H1 (cell line): Measurements from ENCODE around the gene ATXN7L3B. TPM values are rescaled to one million over a fixed set of nuclear protein-coding genes. Genes with fewer than 3 reads are reported as not detected.

ENCODE experiments used
- ASH2L ChIP-seq: fragments of 200-600, 300-600 bp; sonication (generic); IDR thresholded peaks from one replicate; pipeline ENCODE4 v1.7.1; 2017; ENCODE audit warnings: low read length
- CHD7 ChIP-seq: fragments of 300-600 bp; sonication (generic); IDR thresholded peaks from 2 replicates; pipeline ENCODE4 v1.7.1; 2012; ENCODE audit warnings: low read length, moderate library complexity, mild to moderate bottlenecking, inconsistent platforms; ENCODE audit not compliant: insufficient replicate concordance
- FOSL1 ChIP-seq: IDR thresholded peaks from 2 replicates; pipeline ENCODE4 v1.6.1; 2011; ENCODE audit warnings: mild to moderate bottlenecking, low read depth, low read length, moderate library complexity; ENCODE audit not compliant: insufficient read depth
- POLR2A ChIP-seq, 2 experiments: IDR thresholded peaks; 1 replicate in 1 of 2; 2 replicates in 1 of 2; pipeline ENCODE4 v1.6.1; 2011; ENCODE audit warnings: low read depth in 2 of 2, low read length in 2 of 2, mild to moderate bottlenecking in 2 of 2; ENCODE audit errors: control extremely low read depth in 1 of 2
- SUZ12 ChIP-seq: fragments of 200-600 bp; sonication (generic); IDR thresholded peaks from 2 replicates; pipeline ENCODE4 v1.6.1; 2012; ENCODE audit warnings: mild to moderate bottlenecking, inconsistent platforms, low read length, moderate library complexity, mixed read lengths
- TEAD4 ChIP-seq: IDR thresholded peaks from 2 replicates; pipeline ENCODE4 v1.6.1; 2012; ENCODE audit warnings: low read depth, low read length, inconsistent platforms, mixed read lengths
- ZNF274 ChIP-seq: IDR thresholded peaks from 2 replicates; pipeline ENCODE4 v1.7.0; 2012; ENCODE audit warnings: low read length, borderline replicate concordance; ENCODE audit errors: extremely low read depth
- polyA plus RNA-seq, 7 experiments: library from polyadenylated mRNA; depleted of rRNA in 3 of 7; stranded (reverse) in 5 of 7; unstranded in 2 of 7; fragments of >200 nt in 5 of 7; fragments of 200-250 nt in 2 of 7; gene quantifications; 1 replicate in 5 of 7; 2 replicates in 1 of 7; 4 replicates in 1 of 7; pipeline versions ENCODE4 v1.2.1 to v1.2.3, GENCODE V29; 2011 to 2013; ENCODE audit warnings: missing spikeins in 2 of 7, mixed read lengths in 2 of 7
- total RNA-seq: library from RNA; stranded (reverse); fragmentation: NEBNext Ultra II Directional; extraction: Animal tissue kit (Norgen Biotek cat#: 25700); gene quantifications from 2 replicates; pipeline ENCODE4 v1.2.1, GENCODE V29; 2021

Gene ATXN7L3B
- total and polyA plus RNA-seq, 2 of the 8 experiments (the other 6 are each of a cell fraction or from before 2014, with no cell fraction given): 23.7 to 39.9 TPM

GRCh38 chr12:74539765-74540526 is 2.3 kb downstream of the ATXN7L3B start (continued):
- no peak for TF ChIP-seq CHD7
- no peak for TF ChIP-seq ZNF274
- TF ChIP-seq FOSL1: no peak
- TF ChIP-seq TEAD4: no peak
- TF ChIP-seq POLR2A (IDR thresholded peaks at IDR 0.05; ENCODE audit: control extremely low read depth in 1 of 2, low read depth in 2 of 2, low read length in 2 of 2): no peak; a peak in 1 of 3 replicates
- TF ChIP-seq ASH2L: no peak
- no peak for TF ChIP-seq SUZ12
- TF ChIP-seq, all 59 proteins: peak for 0
